Pericardium fibroblast (primary cell): Measurements from ENCODE around the gene BBS5. TPM values are rescaled to one million over a fixed set of nuclear protein-coding genes. Genes with fewer than 3 reads are reported as not detected.

Source experiments
- total RNA-seq: library from RNA; depleted of rRNA; stranded (reverse); fragments of >200 nt; gene quantifications from 2 replicates; pipeline ENCODE4 v1.2.3, GENCODE V29; 2015

The BBS5 gene
- 4.1 and 7.7 TPM in 2 replicates for total RNA-seq

GRCh38 chr2:169479257-169480078, at the start of gene BBS5:
Gene BBS5, plus strand, starts transcription at chr2:169479494. Its CDS starts 60 bp downstream, at chr2:169479554.

GRCh38 chr2:169509298-169509885, 30.1 kb downstream of the BBS5 start, which contains the start of gene KLHL41:
Gene KLHL41, plus strand, starts transcription at chr2:169509702. Its CDS starts 77 bp downstream, at chr2:169509779.

Other genes starting within 250 kb of the BBS5 start
- gene LRP2, start 117.0 kb upstream of the BBS5 start, total RNA-seq = under 0.01 TPM in 1 of 2 replicates, not detected in the other
- 0.12 and 4.6 TPM in 2 replicates for gene KLHL41, start 30.2 kb downstream of the BBS5 start, total RNA-seq
- 7.0 and 8.8 TPM in 2 replicates for gene FASTKD1, start 94.4 kb downstream of the BBS5 start, total RNA-seq
- 12.5 and 14.2 TPM in 2 replicates for gene PPIG, start 104.9 kb downstream of the BBS5 start, total RNA-seq
- gene CFAP210, start 214.9 kb downstream of the BBS5 start, total RNA-seq = not detected in 2 replicates
- 0.60 and 1.1 TPM in 2 replicates for gene PHOSPHO2, start 215.0 kb downstream of the BBS5 start, total RNA-seq